Measurements from ENCODE around the gene RAG2. TPM values are rescaled to one million over a fixed set of nuclear protein-coding genes. Genes with fewer than 3 reads are reported as not detected.

RAG2 gene
- total RNA-seq (not detected), polyA plus RNA-seq (not detected)
- long read RNA-seq, donor 1 = 0 reads
- long read RNA-seq, donor 2, partial matches to known transcripts = 17 of 29 reads
- long read RNA-seq, donor 2, other reads (novel, unspliced or antisense) = 12 of 29 reads
- long read RNA-seq, donor 3 = 0 reads
- long read RNA-seq, donor 4 = 0 reads
- long read RNA-seq, donor 5 = 0 reads

DNA sequence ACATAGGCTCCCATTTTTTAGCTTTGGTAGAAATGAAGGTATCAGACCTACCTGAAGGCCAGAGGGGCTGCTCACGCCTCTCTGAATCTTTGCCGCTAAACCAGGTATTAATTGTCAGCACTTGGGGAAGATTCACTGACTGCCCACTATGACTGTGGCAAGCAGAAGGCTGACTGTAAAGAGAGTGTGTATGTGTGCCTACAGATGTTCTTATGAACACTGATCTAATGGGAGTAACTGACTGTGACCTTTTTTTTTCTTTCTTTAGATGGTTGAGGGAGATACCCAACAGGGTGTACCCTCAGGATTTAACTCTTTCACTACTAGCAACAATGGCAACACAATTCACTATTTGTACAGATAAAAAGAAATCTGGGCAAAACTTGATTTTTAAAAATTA lies at the start of gene RAG2:
Gene RAG2, minus strand, starts transcription at position 186 of the 400 bp plus-strand sequence. CDS start 4,068 bp downstream, outside the sequence.
- H3K9me3 ChIP-seq (ENCODE audit: control insufficient read depth in 4 of 4, insufficient read depth in 3 of 4, low read length in 3 of 4) = no peaks in the 10 kb centered on the region
- no peak within 1 kb of the TSS for H3K27ac ChIP-seq (ENCODE audit: low read depth in 1 of 2, low read length in 1 of 2)
- H3K36me3 ChIP-seq (ENCODE audit: control insufficient read depth in 4 of 4, insufficient read depth in 4 of 4, low read length in 4 of 4) = no peaks in the 10 kb centered on the region
- no peaks in the 10 kb centered on the region for H3K27me3 ChIP-seq (ENCODE audit: control insufficient read depth in 3 of 3, insufficient read depth in 3 of 3, low read length in 2 of 3)
- H3K4me1 ChIP-seq (ENCODE audit: control insufficient read depth in 5 of 5, insufficient read depth in 5 of 5, low read length in 5 of 5) = peaks cover 0 to 7% (median 4%) of the 10 kb centered on the region in 5 donors
- H3K9ac ChIP-seq (ENCODE audit: insufficient read depth in 1 of 2, low read length in 2 of 2) = no peak within 1 kb of the TSS
- no peak for ATAC-seq (ENCODE audit: insufficient read depth, low FRiP score)
- WGBS, 2 donors = 90 to 96% methylated on average over 2 of the region's 2 CpGs
- no peak for DNase-seq
- no peak within 1 kb of the TSS for H3K4me3 ChIP-seq
- TF ChIP-seq, protein P1, sequence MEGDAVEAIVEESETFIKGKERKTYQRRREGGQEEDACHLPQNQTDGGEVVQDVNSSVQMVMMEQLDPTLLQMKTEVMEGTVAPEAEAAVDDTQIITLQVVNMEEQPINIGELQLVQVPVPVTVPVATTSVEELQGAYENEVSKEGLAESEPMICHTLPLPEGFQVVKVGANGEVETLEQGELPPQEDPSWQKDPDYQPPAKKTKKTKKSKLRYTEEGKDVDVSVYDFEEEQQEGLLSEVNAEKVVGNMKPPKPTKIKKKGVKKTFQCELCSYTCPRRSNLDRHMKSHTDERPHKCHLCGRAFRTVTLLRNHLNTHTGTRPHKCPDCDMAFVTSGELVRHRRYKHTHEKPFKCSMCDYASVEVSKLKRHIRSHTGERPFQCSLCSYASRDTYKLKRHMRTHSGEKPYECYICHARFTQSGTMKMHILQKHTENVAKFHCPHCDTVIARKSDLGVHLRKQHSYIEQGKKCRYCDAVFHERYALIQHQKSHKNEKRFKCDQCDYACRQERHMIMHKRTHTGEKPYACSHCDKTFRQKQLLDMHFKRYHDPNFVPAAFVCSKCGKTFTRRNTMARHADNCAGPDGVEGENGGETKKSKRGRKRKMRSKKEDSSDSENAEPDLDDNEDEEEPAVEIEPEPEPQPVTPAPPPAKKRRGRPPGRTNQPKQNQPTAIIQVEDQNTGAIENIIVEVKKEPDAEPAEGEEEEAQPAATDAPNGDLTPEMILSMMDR (IDR thresholded peaks at IDR 0.05; ENCODE audit: control extremely low read depth, extremely low read depth) = no peak

DNA sequence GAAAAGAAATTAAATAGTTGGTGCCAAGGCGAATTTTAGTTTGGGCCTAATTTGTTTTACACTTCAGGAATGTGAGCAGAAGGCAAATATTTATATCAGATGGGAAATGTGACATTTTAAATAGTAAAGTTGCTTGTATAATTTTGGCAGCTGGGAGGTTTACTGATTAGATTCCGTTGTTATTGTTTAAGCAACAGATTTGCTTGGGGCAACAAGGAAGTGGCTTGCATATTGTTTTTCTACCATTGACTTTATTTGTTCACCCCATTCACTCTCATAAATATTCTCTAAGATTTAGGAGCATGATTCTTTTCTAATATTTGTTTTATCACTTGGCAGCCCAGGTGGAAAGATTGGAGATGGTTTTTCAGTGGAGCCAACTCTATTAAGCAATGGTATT lies 40.5 kb upstream of the RAG2 start:
- Histone ChIP-seq H3K9ac (ENCODE audit: insufficient read depth in 1 of 2, low read length in 2 of 2) (no peak overlapping the region), H3K4me3 (no peak overlapping the region), H3K27me3 (ENCODE audit: control insufficient read depth in 3 of 3, insufficient read depth in 3 of 3, low read length in 2 of 3) (no peaks in the 10 kb centered on the region), H3K4me1 (ENCODE audit: control insufficient read depth in 5 of 5, insufficient read depth in 5 of 5, low read length in 5 of 5) (peaks cover 0 to 11% (median 0%) of the 10 kb centered on the region in 5 donors), H3K27ac (ENCODE audit: low read depth in 1 of 2, low read length in 1 of 2) (no peak overlapping the region), H3K9me3 (ENCODE audit: control insufficient read depth in 4 of 4, insufficient read depth in 3 of 4, low read length in 3 of 4) (no peaks in the 10 kb centered on the region), H3K36me3 (ENCODE audit: control insufficient read depth in 4 of 4, insufficient read depth in 4 of 4, low read length in 4 of 4) (peaks cover 0 to 7% (median 0%) of the 10 kb centered on the region in 4 donors)
- DNase-seq (peak in 2 of 3 donors; percentile 38 to 70), ATAC-seq (ENCODE audit: insufficient read depth, low FRiP score) (no peak)
- TF ChIP-seq, protein P1 (IDR thresholded peaks at IDR 0.05; ENCODE audit: control extremely low read depth, extremely low read depth) = no peak
- WGBS, 2 donors = 52 to 75% methylated on average over 2 of the region's 2 CpGs

DNA sequence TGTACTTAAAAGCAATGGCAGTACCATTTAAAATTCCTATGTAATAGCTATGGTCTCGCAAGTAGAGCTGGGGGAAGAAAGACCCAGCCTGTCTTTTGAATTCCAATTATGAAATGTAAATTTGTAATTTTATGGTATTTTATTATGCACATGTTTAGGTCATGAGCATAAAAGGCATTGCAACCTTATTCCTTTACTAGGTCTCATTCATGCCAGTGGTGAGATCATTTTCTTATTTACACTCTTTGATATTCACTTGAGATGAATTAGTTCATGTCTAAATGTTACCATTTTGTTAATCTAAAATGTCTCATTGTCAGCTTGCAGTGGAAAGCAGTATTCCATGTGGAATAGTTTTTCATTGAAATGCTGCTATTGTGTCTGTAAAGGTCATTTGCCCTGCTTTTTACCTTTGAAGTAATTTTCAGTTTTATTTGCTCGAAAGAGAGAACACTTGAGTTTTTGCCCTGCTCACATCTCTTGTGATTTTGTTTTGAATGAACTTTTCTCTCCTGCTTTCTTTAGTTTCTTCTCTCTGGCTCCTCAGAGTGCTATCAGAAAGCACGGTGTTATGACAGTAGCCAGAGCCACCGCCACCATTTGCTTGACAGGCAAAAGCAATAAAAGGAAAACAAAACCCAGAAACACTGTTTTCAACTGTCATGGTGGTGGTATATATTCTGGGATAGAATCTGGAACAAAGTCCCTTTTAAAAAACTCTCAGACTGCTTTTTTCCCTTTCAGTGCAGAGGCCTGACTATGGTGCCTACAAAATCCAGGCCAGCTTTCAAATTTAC lies 37.2 kb upstream of the RAG2 start:
- no peak for ATAC-seq (ENCODE audit: insufficient read depth, low FRiP score)
- 97 to 98% methylated on average over 4 of the region's 4 CpGs for WGBS, 2 donors
- H3K4me1 ChIP-seq (ENCODE audit: control insufficient read depth in 5 of 5, insufficient read depth in 5 of 5, low read length in 5 of 5) = peaks cover 0 to 11% (median 0%) of the 10 kb centered on the region in 5 donors
- no peaks in the 10 kb centered on the region for H3K27me3 ChIP-seq (ENCODE audit: control insufficient read depth in 3 of 3, insufficient read depth in 3 of 3, low read length in 2 of 3)
- no peak overlapping the region for H3K4me3 ChIP-seq
- peaks cover 0 to 7% (median under 1%) of the 10 kb centered on the region in 4 donors for H3K36me3 ChIP-seq (ENCODE audit: control insufficient read depth in 4 of 4, insufficient read depth in 4 of 4, low read length in 4 of 4)
- H3K9me3 ChIP-seq (ENCODE audit: control insufficient read depth in 4 of 4, insufficient read depth in 3 of 4, low read length in 3 of 4) = no peaks in the 10 kb centered on the region
- no peak overlapping the region for H3K27ac ChIP-seq (ENCODE audit: low read depth in 1 of 2, low read length in 1 of 2)
- no peak overlapping the region for H3K9ac ChIP-seq (ENCODE audit: insufficient read depth in 1 of 2, low read length in 2 of 2)
- no peak for DNase-seq
- TF ChIP-seq, protein P1 (IDR thresholded peaks at IDR 0.05; ENCODE audit: control extremely low read depth, extremely low read depth) = no peak
